CD4-positive, alpha-beta T cell treated with Interferon alpha-2 for 1 hour (primary cell): ENCODE results near the gene BGN.
A peak's percentile ranks its signal among the peaks of the same experiment; 100 is the strongest.

ENCODE experiments used
- DNase-seq, 2 donors: peaks; one replicate each; pipeline ENCODE4 v3.0.0-alpha.2; 2020 to 2022

Gene BGN

GRCh38 chrX:153494541-153495361 lies at the start of gene BGN:
Gene BGN (plus strand): TSS chrX:153494980. CDS start chrX:153504632, 9,652 bp downstream.
- peak in 1 of 2 donors; percentile 4 for DNase-seq

DNA sequence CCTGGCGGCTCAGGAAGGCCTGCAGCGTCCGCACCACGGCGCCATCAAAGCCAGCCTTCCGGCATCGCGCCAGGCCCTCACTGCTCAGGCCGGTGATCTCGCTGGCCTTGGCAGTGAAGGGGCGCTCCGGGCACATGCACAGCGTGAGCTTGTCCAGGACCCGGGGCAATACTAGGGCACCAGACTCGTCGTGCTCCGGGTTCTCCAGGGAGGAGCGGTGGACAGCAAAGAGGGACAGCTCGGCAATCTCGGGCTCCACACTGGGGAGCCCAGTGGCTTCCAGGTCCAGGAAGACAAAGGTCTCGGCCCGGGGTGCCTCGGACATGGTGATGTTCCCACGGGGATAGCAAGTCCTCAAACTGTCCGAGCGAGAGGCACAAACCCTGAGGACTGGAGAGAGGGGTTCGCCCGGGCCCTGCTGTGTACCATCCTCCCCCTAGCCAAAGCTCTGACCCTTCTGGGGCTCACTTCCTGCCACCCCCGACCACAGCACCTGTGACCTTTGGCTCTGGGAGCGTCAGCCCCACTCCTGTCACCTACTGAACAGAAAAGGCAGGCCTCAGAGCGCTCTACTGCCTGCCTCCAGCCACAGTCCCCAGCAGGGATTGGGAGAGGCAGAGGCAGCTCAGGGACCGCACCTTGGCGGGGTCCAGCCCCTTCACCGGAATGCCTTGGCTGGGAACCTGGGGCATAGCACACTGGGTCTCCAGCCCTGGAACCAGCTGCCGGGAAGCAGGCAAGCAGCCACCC lies 49.5 kb upstream of the BGN start:
- DNase-seq: no peak

- no peak for DNase-seq
These were observed 48.7 kb upstream of the BGN start, which contains the start of gene TREX2 for GRCh38 chrX:153445856-153446635. Gene TREX2 (minus strand): TSS chrX:153446056. CDS start chrX:153445430, 626 bp downstream.

- no peak for DNase-seq
These were observed 48.2 kb upstream of the BGN start for GRCh38 chrX:153446636-153446936.

- no peak for DNase-seq
These were observed 47.7 kb upstream of the BGN start for GRCh38 chrX:153446950-153447580.

DNA sequence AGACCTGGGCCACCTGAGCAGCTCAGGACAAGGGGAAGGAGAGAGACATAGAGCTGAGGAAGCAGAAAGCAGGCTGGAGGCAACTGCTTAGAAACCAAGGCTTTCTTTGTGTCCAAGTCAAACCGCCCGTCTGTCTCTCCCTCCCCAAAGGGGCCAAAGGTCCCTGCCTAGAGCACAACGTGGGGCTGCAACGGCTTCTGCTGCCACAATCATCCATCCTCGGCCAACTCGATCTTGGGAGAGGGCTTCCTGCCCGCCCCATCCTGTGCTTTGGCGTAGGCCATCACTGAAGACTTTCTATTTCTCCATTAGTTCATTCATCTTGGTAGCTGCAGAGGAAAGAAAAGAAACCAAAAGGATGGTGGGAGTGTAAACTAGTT lies 47.2 kb upstream of the BGN start:
- DNase-seq: no peak

DNA sequence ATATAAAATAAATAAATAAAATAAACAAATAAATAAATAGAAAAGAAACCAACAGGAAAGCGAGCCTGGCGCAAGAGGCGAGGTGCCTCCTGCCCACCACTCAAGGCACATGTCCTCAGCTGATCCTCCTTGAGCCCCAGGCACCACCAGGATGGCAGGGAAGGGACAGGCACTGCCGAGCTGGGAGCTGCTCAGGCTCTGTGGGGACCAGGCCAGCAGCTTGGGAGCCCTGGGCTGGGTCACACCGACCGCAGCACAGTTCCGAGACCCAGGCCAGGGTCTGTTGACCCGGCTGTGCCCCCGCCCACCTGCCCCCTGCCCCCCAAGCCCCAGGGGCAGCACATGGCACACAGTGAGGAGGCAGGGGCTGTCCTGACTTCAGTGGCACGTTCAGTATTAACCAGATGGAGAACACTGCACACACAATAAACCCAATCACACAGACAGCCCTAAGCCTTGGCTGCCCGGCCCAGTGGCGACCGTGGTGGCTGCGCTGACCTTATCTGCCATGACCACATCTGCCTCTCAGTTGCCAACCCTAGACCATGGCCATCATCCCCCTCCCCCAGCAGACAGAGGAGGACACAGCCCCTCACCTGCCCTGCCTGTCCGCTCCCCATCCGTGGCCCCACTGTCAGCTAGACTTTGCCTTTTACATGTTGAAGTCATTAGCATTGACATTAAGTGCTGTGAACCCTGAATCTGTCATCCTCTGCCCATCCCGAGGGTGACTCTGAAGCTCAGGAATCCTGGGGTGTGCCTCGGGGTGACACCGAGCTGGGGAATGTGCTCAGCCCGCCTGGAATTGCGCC lies 46.0 kb upstream of the BGN start:
- no peak for DNase-seq

DNA sequence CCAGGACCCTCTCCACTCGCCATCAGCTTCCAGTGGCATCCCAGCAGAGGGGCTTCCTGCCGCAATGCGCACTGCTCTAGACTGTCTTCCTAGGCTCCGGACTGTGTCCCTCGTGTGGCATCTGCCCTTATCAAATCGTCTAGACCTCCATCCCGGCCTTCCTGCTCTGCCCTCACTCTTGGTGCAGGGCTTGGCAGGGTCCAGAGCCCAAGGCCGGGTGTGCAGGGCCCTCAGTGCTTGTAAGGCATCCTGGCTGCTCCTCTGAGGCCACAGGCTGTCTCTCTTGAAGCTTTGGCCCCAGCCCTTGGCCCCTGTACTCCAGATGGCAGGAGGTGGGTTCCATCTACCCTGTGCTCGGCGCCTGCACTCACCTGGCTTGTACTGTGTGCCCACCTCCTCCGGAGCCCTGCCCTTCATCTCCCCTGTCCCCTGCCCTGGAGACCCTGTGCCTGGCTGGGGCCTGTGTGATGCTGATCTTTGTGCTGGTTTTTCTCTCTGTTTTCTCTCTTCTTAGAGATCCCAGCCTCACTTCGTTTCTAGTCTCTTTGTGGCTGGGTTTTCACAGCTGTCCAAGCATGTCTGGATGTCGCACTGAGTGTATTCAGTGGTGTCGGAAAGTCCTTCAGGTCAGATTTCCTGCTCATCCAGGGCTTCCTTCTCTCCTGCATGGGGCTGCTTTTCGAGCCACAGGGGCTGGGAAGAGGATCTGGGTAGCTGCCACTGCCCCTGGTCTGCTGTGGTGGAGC lies 45.2 kb upstream of the BGN start:
- no peak for DNase-seq

- DNase-seq: no peak
These were observed 44.4 kb upstream of the BGN start for GRCh38 chrX:153450114-153450948.

GRCh38 chrX:153450949-153451277 lies 43.9 kb upstream of the BGN start:
- no peak for DNase-seq

- DNase-seq: no peak
These were observed 39.8 kb upstream of the BGN start for GRCh38 chrX:153454901-153455550.

- no peak for DNase-seq
These were observed 39.2 kb upstream of the BGN start for GRCh38 chrX:153455571-153455970.

- DNase-seq: no peak
These were observed 38.6 kb upstream of the BGN start for GRCh38 chrX:153456161-153456560.

GRCh38 chrX:153456704-153457103 lies 38.1 kb upstream of the BGN start:
- no peak for DNase-seq

DNA sequence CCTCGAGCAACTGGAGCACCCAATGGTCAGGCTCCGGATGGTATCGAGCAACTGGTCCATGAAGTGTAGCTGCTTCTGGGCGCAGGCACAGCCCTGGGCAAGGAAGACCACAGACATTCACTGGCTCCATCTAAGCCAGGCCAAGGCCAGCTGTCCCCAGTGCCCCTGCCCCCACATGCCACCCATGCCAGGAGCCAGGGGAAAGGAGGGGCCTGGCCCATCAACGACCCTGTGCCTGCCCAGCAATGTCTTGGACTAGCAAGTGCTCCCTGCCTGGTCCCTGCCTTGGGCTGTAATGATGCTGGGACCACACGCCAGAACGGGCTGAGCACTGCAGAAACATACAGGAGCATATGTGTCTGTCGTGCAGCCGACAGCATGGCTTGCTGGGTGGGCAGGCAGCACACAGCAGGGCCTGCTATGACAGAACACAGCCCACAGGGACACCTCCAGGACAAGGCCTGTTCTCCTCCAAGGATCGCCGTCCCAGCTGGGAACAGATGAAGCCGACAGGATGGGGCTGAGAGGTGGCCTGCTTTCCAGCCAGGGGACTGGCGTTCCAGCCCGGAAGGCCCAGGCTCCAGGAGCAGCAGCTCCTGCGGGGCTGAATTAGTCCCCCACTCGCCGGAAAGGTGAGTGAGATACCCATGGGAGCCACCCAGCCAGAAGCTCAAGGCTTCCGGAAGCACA lies 37.5 kb upstream of the BGN start:
- no peak for DNase-seq

GRCh38 chrX:153457827-153458466 lies 36.8 kb upstream of the BGN start:
- DNase-seq: no peak

GRCh38 chrX:153458476-153458875 lies 36.3 kb upstream of the BGN start:
- DNase-seq: no peak

DNA sequence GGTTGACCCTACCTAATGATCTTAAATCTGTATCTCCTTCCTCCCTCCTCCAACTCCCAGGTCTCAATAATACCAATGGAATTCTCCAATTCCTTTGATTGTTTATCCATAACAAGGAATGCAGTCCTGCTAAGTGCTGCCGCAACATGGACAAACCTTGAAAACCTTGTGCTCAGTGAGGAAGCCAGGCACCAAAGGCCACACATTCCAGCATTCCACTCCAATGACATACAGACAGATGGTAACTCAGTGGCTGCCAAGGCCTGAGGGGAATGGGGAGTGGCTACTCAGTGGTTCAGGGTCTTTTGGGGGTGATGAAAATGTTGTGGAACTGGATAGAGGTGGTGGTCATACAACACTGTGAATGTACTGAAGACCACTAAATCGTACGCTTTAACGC lies 34.8 kb upstream of the BGN start:
- no peak for DNase-seq

DNA sequence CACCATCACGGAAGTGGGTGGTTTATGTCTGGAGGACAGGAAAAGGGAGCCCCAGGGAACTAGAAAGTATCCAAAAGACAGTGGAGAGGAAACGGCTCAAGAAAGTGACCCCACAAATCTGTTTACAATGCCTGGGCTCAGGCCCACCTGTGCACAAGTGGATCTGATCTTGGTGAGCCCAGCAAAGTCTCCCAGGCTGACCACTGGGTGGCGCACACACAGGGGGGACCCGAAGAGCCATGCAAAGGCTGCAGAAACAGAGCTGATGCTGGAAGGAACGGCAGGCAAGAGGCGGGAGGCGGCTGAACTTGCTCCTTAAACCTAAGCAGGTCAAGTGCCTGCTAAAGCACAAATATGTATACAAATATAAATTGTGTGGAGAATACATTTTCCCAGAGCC lies 34.0 kb upstream of the BGN start:
- peak; percentile 40 to 54 for DNase-seq
